Muscle layer of duodenum (tissue), 2 donors: ENCODE measurements around the gene ARMC9.

Source experiments
- H3K27ac ChIP-seq: one replicate; pipeline ENCODE4 v1.7.0; 2013; ENCODE audit warnings: mild to moderate bottlenecking, low read length
- H3K27me3 ChIP-seq: one replicate; pipeline ENCODE4 v1.7.0; 2013; ENCODE audit warnings: low read depth, mild to moderate bottlenecking, control low read depth, low read length
- H3K36me3 ChIP-seq, 2 donors: one replicate each; pipeline ENCODE4 v1.7.0; 2013; ENCODE audit warnings: low read length in 2 of 2, control low read depth in 1 of 2, mild to moderate bottlenecking in 1 of 2; ENCODE audit not compliant: insufficient read depth in 2 of 2, control insufficient read depth in 1 of 2
- H3K4me1 ChIP-seq, 2 donors: one replicate each; pipeline ENCODE4 v1.7.0; 2013; ENCODE audit warnings: low read length in 2 of 2, mild to moderate bottlenecking in 2 of 2, control low read depth in 1 of 2, moderate library complexity in 1 of 2; ENCODE audit not compliant: insufficient read depth in 2 of 2, control insufficient read depth in 1 of 2
- H3K4me3 ChIP-seq, 2 donors: one replicate each; pipeline ENCODE4 v1.7.0; 2013; ENCODE audit warnings: low read length in 2 of 2, low read depth in 1 of 2, mild to moderate bottlenecking in 1 of 2
- H3K9me3 ChIP-seq, 2 donors: one replicate each; pipeline ENCODE4 v1.7.0; 2013; ENCODE audit warnings: low read length in 2 of 2, control low read depth in 1 of 2, mild to moderate bottlenecking in 1 of 2; ENCODE audit not compliant: control insufficient read depth in 1 of 2
- donor health status: healthy.

ARMC9 gene

DNA sequence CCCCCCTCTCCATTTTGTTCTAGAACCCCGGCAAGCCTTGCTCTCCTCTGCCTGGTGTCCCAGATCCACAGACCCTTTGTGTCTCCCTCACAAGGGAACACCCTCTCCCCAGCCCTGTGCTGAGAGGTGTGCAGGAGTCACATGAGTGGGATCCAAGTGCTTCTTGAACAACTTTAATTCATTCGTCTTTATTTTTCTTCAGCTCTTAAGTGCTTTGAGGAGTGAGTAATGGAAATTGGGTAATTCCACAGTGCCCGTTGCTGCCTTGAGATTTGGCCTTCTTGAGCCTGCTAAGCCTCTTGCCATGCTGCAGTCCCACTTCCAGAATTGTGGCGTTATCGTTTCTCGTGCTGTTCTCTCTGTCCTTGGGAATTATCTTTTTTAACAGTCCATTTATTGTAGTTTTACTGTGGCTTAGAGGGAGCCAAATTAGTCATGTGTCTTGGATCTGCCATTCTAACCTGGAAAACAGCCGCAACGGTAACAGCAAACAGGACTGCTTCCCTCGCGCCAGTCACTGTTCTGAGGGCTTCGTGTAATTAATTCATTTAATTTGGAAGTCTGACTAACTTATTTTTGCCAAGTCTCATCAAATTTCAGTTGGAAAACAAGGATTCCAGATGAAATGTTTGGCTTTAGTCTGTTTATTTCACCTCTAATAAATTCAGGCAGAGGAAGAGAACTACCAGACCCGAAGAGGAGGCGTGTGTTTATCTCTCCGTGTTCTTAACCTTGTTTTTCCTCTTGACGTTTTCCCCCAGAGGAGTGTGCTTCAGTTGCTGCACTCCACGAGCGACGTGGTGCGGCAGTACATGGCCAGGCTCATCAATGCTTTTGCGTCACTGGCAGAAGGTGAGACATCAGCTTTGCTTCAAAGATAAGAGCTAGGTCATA is 72.0 kb downstream of the ARMC9 start:
- H3K4me3 ChIP-seq = no peak overlapping the region
- H3K36me3 ChIP-seq = peaks cover 6 to 15% of the 10 kb centered on the region in 2 donors
- peaks cover 0 to 8% of the 10 kb centered on the region in 2 donors for H3K4me1 ChIP-seq
- no peaks in the 10 kb centered on the region for H3K27me3 ChIP-seq
- no peaks in the 10 kb centered on the region for H3K9me3 ChIP-seq
- H3K27ac ChIP-seq = peak overlapping the region; percentile 53

DNA sequence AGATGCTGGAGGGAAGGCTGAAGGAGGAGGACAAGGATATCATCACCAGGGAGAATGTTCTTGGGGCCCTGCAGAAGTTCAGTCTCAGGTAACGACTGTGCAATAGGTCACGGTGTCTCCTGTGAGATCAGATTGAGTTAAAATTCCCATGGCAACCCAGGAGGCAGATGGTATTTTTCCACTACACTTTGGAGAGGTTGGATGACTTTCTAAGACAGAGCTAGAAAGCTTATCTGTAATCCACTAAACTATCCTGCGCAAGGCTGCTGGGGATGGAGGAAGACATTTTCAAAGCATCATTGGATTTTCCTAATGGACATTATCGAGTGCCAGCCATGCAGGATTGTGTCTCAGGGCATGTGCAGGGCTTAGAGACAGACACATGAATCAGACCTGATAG is 74.6 kb downstream of the ARMC9 start:
- H3K36me3 ChIP-seq = peaks cover 6 to 33% of the 10 kb centered on the region in 2 donors
- H3K4me1 ChIP-seq = peaks cover 0 to 8% of the 10 kb centered on the region in 2 donors
- H3K9me3 ChIP-seq = no peaks in the 10 kb centered on the region
- no peak overlapping the region for H3K4me3 ChIP-seq
- H3K27me3 ChIP-seq = no peaks in the 10 kb centered on the region
- no peak overlapping the region for H3K27ac ChIP-seq

DNA sequence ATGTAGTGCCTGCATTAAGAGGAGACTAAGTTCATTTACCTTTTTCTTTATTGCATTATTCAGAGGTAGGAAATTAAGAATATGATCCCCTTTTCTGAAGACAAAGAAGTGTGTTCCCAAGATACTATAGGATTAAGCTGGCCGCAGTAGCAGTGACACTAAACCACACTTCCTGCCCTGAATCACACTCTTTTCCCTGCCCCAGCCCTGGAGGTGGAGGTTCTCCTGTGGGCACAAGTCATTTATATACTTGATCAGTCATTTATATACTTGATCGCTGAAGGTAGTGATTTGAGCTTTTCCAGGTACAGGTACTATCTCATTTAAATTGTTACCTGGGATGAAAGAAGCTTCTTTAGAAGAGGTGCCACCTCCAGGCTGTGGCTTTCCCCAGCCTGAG is 78.6 kb downstream of the ARMC9 start:
- H3K9me3 ChIP-seq = no peaks in the 10 kb centered on the region
- no peak overlapping the region for H3K27ac ChIP-seq
- no peaks in the 10 kb centered on the region for H3K27me3 ChIP-seq
- peaks cover 0 to 3% of the 10 kb centered on the region in 2 donors for H3K4me1 ChIP-seq
- no peak overlapping the region for H3K4me3 ChIP-seq
- peaks cover 20 to 68% of the 10 kb centered on the region in 2 donors for H3K36me3 ChIP-seq

DNA sequence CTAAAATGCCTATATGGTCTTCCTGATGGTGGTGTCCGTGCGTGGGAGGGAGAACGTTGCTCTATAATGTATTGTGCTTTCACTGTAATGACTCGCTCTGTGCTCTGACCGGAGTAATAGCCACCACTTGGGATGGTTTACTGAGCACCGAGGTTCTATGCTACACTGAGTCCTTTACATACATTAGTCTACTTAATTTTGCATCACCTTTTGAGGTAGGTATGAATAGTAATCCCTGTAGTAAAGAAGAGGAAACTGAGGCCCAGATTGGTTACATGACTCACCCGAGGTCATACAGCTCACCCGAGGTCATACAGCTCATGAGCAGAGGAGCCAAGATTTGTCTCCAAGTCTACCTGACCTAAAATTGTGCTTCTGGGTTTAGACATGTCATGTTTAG is 79.5 kb downstream of the ARMC9 start:
- no peak overlapping the region for H3K27ac ChIP-seq
- peaks cover 25 to 78% of the 10 kb centered on the region in 2 donors for H3K36me3 ChIP-seq
- H3K27me3 ChIP-seq = no peaks in the 10 kb centered on the region
- no peaks in the 10 kb centered on the region for H3K9me3 ChIP-seq
- H3K4me1 ChIP-seq = no peaks in the 10 kb centered on the region
- no peak overlapping the region for H3K4me3 ChIP-seq

DNA sequence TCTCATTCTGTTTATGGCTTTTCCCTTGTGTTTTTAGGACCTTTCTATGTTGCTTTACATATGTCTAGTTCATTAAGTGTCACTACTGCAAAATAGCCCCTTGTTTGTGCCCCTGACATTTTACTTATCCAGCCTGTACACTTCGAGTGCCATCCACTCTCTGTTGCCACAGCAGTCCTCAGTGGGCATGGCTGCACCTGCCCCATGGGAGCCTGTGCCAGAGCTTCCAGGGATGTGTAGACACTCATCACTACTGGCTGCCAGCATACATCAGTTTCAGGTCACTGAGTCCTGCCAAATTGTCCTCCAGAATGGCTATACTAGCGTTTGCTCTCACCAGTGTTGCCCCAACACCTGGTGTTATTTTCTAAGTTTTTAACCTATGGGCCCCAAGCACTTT is 80.4 kb downstream of the ARMC9 start:
- H3K4me1 ChIP-seq = no peaks in the 10 kb centered on the region
- no peaks in the 10 kb centered on the region for H3K9me3 ChIP-seq
- H3K4me3 ChIP-seq = no peak overlapping the region
- H3K27me3 ChIP-seq = no peaks in the 10 kb centered on the region
- peaks cover 21 to 73% of the 10 kb centered on the region in 2 donors for H3K36me3 ChIP-seq
- H3K27ac ChIP-seq = no peak overlapping the region

DNA sequence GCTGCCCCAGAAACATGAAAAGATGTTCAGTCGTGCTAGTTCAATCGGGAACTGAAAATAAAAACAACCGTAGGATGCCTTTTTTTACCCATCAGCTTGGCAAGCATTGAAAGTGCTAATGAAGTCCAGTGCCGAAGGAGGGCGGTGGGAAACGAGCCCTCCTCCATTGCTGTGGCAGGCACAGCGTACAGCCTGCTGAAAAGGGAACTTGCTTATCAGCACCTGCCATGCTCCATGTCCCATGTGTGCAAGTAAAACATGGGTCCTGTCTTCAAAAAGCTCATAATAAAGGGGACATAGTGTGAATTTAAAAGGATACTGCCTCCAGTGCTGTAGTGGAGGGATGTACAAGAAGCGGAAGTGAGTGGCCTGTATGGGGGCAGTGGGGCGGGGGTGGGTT is 82.4 kb downstream of the ARMC9 start:
- Histone ChIP-seq H3K27me3 (no peaks in the 10 kb centered on the region), H3K27ac (no peak overlapping the region), H3K9me3 (no peaks in the 10 kb centered on the region), H3K4me1 (no peaks in the 10 kb centered on the region), H3K4me3 (no peak overlapping the region), H3K36me3 (peaks cover 21 to 72% of the 10 kb centered on the region in 2 donors)

DNA sequence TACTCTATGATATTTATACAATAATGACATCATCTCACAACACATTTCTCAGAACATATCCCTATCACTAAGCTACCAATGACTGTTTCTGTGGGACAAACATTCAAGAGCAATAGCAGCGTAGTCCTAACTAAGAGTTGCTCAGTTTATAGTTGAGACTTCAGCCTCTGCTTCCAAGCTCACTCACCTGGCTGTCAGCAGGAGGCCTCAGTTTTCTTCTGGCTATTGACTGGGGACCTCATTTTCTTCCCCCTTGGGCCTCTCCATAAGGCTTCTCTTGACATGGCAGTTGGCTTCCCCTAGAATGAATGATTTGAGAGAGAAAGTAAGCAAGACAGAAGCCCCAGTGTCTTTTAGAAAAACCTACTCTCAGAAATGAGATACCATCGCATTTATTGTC is 85.9 kb downstream of the ARMC9 start:
- H3K9me3 ChIP-seq = no peaks in the 10 kb centered on the region
- no peak overlapping the region for H3K4me3 ChIP-seq
- no peaks in the 10 kb centered on the region for H3K4me1 ChIP-seq
- H3K36me3 ChIP-seq = peaks cover 15 to 51% of the 10 kb centered on the region in 2 donors
- H3K27me3 ChIP-seq = no peaks in the 10 kb centered on the region
- no peak overlapping the region for H3K27ac ChIP-seq

DNA sequence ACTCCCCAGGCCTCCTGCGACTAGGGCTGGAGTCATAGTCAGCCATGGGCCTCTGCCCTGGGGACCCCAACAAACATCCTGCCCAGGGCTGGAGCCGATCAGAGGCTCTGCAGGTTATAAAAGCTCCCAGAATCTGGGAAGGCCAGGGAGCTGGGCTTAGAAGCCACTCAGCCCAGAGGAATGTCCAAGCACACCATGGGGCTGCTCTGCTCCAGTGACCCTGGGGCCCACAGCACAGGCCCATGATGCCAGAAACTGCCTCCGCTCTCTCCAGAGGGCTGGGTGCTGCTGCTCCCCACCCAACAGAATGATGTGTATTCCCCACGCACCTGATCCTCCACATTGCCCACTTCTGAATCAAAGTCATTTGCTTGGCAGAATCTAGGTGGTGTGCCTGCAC is 88.5 kb downstream of the ARMC9 start:
- Histone ChIP-seq H3K27me3 (no peaks in the 10 kb centered on the region), H3K9me3 (no peaks in the 10 kb centered on the region), H3K27ac (no peak overlapping the region), H3K36me3 (peaks cover 7 to 30% of the 10 kb centered on the region in 2 donors), H3K4me1 (peaks cover 5 to 9% of the 10 kb centered on the region in 2 donors), H3K4me3 (no peak overlapping the region)

DNA sequence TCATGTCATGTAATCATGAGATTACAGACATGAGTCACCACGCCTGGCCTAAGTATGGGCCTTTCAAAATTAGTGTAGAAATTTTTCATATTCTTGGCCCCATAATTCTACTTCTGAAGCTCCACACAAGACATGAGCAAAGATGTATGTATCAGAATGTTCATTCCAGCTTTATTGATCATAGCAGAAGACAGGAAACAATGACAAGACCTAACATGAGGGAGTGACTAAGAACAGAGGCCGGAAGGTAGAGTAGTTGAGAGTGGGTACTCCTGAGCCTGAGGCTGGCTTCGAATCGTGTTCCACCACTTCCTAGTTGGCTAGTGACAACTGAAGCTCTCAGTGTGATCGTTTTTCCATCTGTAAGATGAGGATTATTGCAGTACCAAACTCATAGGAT is 89.3 kb downstream of the ARMC9 start:
- Histone ChIP-seq H3K4me3 (no peak overlapping the region), H3K9me3 (no peaks in the 10 kb centered on the region), H3K4me1 (peaks cover 5 to 9% of the 10 kb centered on the region in 2 donors), H3K27me3 (no peaks in the 10 kb centered on the region), H3K27ac (no peak overlapping the region), H3K36me3 (peaks cover 3 to 30% of the 10 kb centered on the region in 2 donors)

DNA sequence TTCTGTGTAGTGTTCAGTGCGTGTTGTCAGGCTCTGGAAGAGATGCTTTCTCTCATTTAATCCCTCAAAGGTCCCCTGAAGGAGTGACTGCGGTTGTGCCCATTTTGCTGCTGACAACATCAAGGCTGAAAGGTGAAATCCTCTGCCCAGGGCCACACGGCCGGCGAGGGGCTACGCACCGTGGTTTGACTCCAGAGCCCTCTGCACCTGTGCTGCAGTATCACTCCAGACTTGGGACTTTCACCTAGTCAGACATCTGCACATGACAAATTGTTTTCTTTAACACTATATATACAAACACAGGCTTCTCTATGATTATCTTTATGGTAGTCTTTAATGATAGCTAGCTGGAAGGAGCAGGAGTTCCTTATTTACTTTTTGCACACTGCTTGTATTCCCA is 90.2 kb downstream of the ARMC9 start:
- peak overlapping the region; percentile 25 for H3K27ac ChIP-seq
- H3K36me3 ChIP-seq = peaks cover 0 to 32% of the 10 kb centered on the region in 2 donors
- no peak overlapping the region for H3K4me3 ChIP-seq
- no peaks in the 10 kb centered on the region for H3K27me3 ChIP-seq
- peaks cover 5 to 9% of the 10 kb centered on the region in 2 donors for H3K4me1 ChIP-seq
- H3K9me3 ChIP-seq = no peaks in the 10 kb centered on the region

DNA sequence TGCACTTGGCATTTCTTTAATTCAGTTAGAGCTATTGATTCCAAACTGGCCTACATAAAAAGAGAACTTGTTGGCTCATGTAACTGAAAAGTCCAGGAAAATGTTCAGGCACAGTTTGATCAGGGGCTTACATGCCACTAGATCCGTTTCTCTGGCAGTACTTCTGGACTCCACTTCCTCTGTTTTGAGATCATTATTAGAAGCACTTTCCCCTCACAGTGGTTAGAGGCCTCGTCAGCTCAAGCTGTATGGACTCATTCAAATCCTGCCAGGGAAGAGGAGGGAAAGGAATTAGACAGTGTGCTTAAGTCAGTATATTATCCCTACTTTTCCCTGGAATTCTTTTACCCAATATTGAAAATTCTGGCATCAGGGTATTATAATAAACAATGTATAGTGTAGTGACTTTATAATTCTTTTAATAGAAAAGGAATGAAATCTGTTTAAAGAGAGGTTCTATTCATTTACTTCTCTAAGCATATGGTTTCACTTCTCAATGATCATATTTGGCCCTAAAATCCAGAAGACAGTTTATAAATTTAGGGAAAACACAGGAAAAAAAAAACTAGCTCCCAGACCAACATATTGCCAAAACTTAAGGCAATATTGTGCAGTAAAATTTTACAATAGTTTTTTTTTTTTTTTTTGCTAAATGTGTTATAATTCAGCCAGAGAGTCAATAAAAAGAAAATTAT is 92.0 kb downstream of the ARMC9 start:
- Histone ChIP-seq H3K4me1 (peaks cover 5 to 9% of the 10 kb centered on the region in 2 donors), H3K9me3 (no peaks in the 10 kb centered on the region), H3K4me3 (no peak overlapping the region), H3K27ac (no peak overlapping the region), H3K27me3 (no peaks in the 10 kb centered on the region), H3K36me3 (peaks cover 0 to 30% of the 10 kb centered on the region in 2 donors)
